ENCODE results near the gene GID8.

DNA sequence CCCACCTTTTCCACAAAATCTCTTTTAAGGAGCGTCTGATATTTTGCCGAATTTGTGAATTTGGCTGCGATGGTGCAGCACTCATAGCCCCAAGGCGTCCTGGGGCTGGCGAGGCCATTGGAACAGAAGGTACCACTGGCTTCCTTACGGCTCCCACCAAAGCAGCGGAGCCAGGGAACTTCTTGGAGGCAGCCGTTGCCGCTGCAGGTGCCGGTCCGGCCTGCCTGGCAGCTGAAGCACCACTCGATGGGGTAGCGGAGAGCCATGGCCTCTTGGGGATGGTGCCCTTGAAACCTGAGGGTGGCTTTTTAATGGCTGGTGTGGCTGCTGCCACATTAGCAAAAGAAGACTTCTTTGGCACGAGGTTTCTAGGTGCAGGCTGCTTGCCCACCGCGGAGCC lies 41.4 kb upstream of the GID8 start:
- no peak for TF ChIP-seq POLR2A (IDR thresholded peaks at IDR 0.05)
- TF ChIP-seq, protein P1, sequence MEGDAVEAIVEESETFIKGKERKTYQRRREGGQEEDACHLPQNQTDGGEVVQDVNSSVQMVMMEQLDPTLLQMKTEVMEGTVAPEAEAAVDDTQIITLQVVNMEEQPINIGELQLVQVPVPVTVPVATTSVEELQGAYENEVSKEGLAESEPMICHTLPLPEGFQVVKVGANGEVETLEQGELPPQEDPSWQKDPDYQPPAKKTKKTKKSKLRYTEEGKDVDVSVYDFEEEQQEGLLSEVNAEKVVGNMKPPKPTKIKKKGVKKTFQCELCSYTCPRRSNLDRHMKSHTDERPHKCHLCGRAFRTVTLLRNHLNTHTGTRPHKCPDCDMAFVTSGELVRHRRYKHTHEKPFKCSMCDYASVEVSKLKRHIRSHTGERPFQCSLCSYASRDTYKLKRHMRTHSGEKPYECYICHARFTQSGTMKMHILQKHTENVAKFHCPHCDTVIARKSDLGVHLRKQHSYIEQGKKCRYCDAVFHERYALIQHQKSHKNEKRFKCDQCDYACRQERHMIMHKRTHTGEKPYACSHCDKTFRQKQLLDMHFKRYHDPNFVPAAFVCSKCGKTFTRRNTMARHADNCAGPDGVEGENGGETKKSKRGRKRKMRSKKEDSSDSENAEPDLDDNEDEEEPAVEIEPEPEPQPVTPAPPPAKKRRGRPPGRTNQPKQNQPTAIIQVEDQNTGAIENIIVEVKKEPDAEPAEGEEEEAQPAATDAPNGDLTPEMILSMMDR (IDR thresholded peaks at IDR 0.05) = no peak
